ENCODE results near the gene ABCC4. TPM values are rescaled to one million over a fixed set of nuclear protein-coding genes. Genes with fewer than 3 reads are reported as not detected.
A peak's percentile ranks its signal among the peaks of the same experiment; 100 is the strongest.

ABCC4 gene, protein sequence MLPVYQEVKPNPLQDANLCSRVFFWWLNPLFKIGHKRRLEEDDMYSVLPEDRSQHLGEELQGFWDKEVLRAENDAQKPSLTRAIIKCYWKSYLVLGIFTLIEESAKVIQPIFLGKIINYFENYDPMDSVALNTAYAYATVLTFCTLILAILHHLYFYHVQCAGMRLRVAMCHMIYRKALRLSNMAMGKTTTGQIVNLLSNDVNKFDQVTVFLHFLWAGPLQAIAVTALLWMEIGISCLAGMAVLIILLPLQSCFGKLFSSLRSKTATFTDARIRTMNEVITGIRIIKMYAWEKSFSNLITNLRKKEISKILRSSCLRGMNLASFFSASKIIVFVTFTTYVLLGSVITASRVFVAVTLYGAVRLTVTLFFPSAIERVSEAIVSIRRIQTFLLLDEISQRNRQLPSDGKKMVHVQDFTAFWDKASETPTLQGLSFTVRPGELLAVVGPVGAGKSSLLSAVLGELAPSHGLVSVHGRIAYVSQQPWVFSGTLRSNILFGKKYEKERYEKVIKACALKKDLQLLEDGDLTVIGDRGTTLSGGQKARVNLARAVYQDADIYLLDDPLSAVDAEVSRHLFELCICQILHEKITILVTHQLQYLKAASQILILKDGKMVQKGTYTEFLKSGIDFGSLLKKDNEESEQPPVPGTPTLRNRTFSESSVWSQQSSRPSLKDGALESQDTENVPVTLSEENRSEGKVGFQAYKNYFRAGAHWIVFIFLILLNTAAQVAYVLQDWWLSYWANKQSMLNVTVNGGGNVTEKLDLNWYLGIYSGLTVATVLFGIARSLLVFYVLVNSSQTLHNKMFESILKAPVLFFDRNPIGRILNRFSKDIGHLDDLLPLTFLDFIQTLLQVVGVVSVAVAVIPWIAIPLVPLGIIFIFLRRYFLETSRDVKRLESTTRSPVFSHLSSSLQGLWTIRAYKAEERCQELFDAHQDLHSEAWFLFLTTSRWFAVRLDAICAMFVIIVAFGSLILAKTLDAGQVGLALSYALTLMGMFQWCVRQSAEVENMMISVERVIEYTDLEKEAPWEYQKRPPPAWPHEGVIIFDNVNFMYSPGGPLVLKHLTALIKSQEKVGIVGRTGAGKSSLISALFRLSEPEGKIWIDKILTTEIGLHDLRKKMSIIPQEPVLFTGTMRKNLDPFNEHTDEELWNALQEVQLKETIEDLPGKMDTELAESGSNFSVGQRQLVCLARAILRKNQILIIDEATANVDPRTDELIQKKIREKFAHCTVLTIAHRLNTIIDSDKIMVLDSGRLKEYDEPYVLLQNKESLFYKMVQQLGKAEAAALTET (N-terminal part only)
- total RNA-seq (52.4 TPM), polyA plus RNA-seq (ENCODE audit: insufficient read depth, low read depth, low replicate concordance) (11.3 TPM)
- long read RNA-seq, donor 1, full-length matches to known transcripts, result 1 of 1 reads
- long read RNA-seq, donor 1, partial matches to known transcripts, result 0 of 1 reads
- long read RNA-seq, donor 1, other reads (novel, unspliced or antisense), result 0 of 1 reads
- long read RNA-seq, donor 2, full-length matches to known transcripts, result 1 of 1 reads
- long read RNA-seq, donor 2, partial matches to known transcripts, result 0 of 1 reads
- long read RNA-seq, donor 2, other reads (novel, unspliced or antisense), result 0 of 1 reads
- long read RNA-seq, donor 3, partial matches to known transcripts, result 0 of 5 reads
- long read RNA-seq, donor 3, other reads (novel, unspliced or antisense), result 5 of 5 reads
- long read RNA-seq, donor 4, result 0 reads
- long read RNA-seq, donor 5, result 0 reads
- long read RNA-seq, donor 6, result 0 reads
- long read RNA-seq, donor 7, full-length matches to known transcripts, result 14 of 46 reads
- long read RNA-seq, donor 7, partial matches to known transcripts, result 15 of 46 reads
- long read RNA-seq, donor 7, other reads (novel, unspliced or antisense), result 17 of 46 reads
- long read RNA-seq, donor 8, result 0 reads
- long read RNA-seq, donor 9, full-length matches to known transcripts, result 1 of 1 reads
- long read RNA-seq, donor 9, partial matches to known transcripts, result 0 of 1 reads
- long read RNA-seq, donor 9, other reads (novel, unspliced or antisense), result 0 of 1 reads
- long read RNA-seq, donor 10, full-length matches to known transcripts, result 2 of 2 reads
- long read RNA-seq, donor 10, partial matches to known transcripts, result 0 of 2 reads
- long read RNA-seq, donor 10, other reads (novel, unspliced or antisense), result 0 of 2 reads

DNA sequence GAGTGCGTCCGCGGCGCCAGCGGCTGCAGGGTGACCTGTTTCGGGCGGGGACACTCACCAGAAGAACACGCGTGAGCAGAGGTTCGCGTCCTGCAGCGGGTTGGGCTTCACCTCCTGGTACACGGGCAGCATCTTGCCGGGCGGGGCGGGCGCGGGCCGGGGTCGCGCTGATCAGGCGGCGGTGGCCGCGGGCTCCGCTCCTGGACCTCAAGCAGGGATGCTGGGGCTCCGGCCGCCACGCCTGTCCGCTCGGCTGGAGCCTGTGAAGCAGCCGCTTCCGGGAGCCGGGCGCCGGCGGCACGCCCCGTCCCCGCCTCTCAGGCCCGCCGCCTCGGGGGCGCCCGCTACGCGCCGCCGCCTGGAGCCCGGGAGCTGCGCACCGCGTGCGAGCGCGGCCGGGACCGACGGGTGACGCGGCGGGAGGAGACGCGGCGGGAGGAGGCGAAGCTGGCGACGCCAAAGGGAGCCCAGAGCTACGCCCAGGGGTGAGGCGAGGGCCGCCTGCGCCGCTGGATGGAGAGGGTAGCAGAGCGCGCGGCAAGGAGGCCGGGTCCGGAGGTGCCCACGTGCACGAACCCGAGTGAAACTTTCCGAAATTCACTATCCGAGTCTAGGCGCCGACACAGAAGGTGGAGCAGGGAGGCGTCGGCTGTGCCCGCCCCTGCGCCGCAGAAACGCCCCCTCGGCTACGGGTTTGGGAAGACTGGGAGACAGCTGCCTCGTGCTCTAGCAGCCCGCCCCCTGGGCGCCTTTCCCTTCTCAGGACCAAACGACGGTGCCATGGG, at the start of gene ABCC4:
Gene ABCC4 (minus strand): TSS at position 269 of the 785 bp plus-strand sequence. CDS start 137 bp downstream, at position 132.
- Histone ChIP-seq H3K27ac (ENCODE audit: low read depth in 2 of 2, low read length in 2 of 2) (peak within 1 kb of the TSS; percentile 67 to 78), H3K9ac (ENCODE audit: low read length in 3 of 3) (peak within 1 kb of the TSS; percentile 56 to 86 (median 73)), H3K4me3 (ENCODE audit: low read length in 3 of 3) (peak within 1 kb of the TSS; percentile 80 to 90 (median 84)), H3K9me3 (ENCODE audit: control insufficient read depth in 2 of 3, insufficient read depth in 1 of 3, low read length in 3 of 3) (no peaks in the 10 kb centered on the region), H3K27me3 (ENCODE audit: control insufficient read depth, insufficient read depth, low read length) (no peaks in the 10 kb centered on the region), H3K4me1 (ENCODE audit: control insufficient read depth in 2 of 3, insufficient read depth in 2 of 3, low read depth in 1 of 3, low read length in 3 of 3) (peaks cover 0 to 10% (median 8%) of the 10 kb centered on the region in 3 donors), H3K36me3 (ENCODE audit: control insufficient read depth in 2 of 3, insufficient read depth in 3 of 3, low read length in 3 of 3) (no peaks in the 10 kb centered on the region)
- intact Hi-C loops (cut with DNase I), result no loop called here
- peak; percentile 78 to 91 (median 82) for DNase-seq
- TF ChIP-seq, protein P1, sequence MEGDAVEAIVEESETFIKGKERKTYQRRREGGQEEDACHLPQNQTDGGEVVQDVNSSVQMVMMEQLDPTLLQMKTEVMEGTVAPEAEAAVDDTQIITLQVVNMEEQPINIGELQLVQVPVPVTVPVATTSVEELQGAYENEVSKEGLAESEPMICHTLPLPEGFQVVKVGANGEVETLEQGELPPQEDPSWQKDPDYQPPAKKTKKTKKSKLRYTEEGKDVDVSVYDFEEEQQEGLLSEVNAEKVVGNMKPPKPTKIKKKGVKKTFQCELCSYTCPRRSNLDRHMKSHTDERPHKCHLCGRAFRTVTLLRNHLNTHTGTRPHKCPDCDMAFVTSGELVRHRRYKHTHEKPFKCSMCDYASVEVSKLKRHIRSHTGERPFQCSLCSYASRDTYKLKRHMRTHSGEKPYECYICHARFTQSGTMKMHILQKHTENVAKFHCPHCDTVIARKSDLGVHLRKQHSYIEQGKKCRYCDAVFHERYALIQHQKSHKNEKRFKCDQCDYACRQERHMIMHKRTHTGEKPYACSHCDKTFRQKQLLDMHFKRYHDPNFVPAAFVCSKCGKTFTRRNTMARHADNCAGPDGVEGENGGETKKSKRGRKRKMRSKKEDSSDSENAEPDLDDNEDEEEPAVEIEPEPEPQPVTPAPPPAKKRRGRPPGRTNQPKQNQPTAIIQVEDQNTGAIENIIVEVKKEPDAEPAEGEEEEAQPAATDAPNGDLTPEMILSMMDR (IDR thresholded peaks at IDR 0.05; ENCODE audit: borderline replicate concordance, extremely low read depth, insufficient read depth), result no peak
- FAIRE-seq, result no peak

DNA sequence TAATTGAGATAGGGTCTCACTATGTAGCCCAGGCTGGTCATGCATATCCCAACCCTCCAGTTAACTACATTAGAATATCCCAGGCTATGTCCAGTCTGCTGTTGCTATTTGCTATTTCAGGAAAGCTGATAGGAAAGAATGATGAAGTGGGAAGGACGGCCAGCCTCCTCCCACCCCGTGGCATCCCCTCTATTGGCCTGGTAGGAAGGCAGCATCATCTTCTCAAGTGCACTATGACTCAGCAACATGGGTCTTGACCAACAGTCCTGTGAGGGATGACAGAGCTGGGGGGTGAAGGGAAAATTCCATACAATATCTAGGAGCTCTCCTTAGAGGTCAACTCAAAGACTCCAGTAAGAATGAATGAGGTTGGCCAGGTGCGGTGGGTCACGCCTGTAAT, 48.0 kb upstream of the ABCC4 start:
- intact Hi-C loops (cut with DNase I), result no loop called here
- Histone ChIP-seq H3K9ac (ENCODE audit: low read length in 3 of 3) (no peak overlapping the region), H3K36me3 (ENCODE audit: control insufficient read depth in 2 of 3, insufficient read depth in 3 of 3, low read length in 3 of 3) (no peaks in the 10 kb centered on the region), H3K27me3 (ENCODE audit: control insufficient read depth, insufficient read depth, low read length) (no peaks in the 10 kb centered on the region), H3K9me3 (ENCODE audit: control insufficient read depth in 2 of 3, insufficient read depth in 1 of 3, low read length in 3 of 3) (no peaks in the 10 kb centered on the region), H3K27ac (ENCODE audit: low read depth in 2 of 2, low read length in 2 of 2) (no peak overlapping the region), H3K4me1 (ENCODE audit: control insufficient read depth in 2 of 3, insufficient read depth in 2 of 3, low read depth in 1 of 3, low read length in 3 of 3) (no peaks in the 10 kb centered on the region), H3K4me3 (ENCODE audit: low read length in 3 of 3) (no peak overlapping the region)
- TF ChIP-seq, protein P1 (IDR thresholded peaks at IDR 0.05; ENCODE audit: borderline replicate concordance, extremely low read depth, insufficient read depth), result no peak
- FAIRE-seq, result no peak
- no peak for DNase-seq

Data from kidney (tissue), 22 donors.